H1 (cell line): ENCODE measurements around the gene KCNQ1. TPM values are rescaled to one million over a fixed set of nuclear protein-coding genes. Genes with fewer than 3 reads are reported as not detected.

Source experiments
- BACH1 ChIP-seq: IDR thresholded peaks from 2 replicates; pipeline ENCODE4 v1.6.1; 2012; ENCODE audit warnings: low read length, improper control_type of control experiment
- JUN ChIP-seq: IDR thresholded peaks from 2 replicates; pipeline ENCODE4 v1.6.1; 2011; ENCODE audit warnings: low read depth, mild to moderate bottlenecking, improper control_type of control experiment, low read length
- KDM5A ChIP-seq: fragments of 200-600 bp; IDR thresholded peaks from 2 replicates; pipeline ENCODE4 v1.7.1; 2012; ENCODE audit warnings: mild to moderate bottlenecking, low read length, inconsistent platforms, mixed read lengths
- RNF2 ChIP-seq: fragments of 200-900, 300-1000 bp; sonication (generic); IDR thresholded peaks from 2 replicates; pipeline ENCODE4 v1.7.1; 2016; ENCODE audit warnings: borderline replicate concordance, low read depth, mild to moderate bottlenecking, antibody characterized with exemption, low read length; ENCODE audit not compliant: poor library complexity, severe bottlenecking; ENCODE audit errors: missing control alignments
- RXRA ChIP-seq: IDR thresholded peaks from 2 replicates; pipeline ENCODE4 v1.6.1; 2011; ENCODE audit warnings: low read depth, mild to moderate bottlenecking, low read length, moderate library complexity; ENCODE audit not compliant: insufficient read depth
- SIRT6 ChIP-seq: IDR thresholded peaks from one replicate; pipeline ENCODE4 v1.7.1; 2012; ENCODE audit warnings: low read length, inconsistent platforms
- polyA plus RNA-seq, 7 experiments: library from polyadenylated mRNA; depleted of rRNA in 3 of 7; stranded (reverse) in 5 of 7; unstranded in 2 of 7; fragments of >200 nt in 5 of 7; fragments of 200-250 nt in 2 of 7; gene quantifications; 1 replicate in 5 of 7; 2 replicates in 1 of 7; 4 replicates in 1 of 7; pipeline versions ENCODE4 v1.2.1 to v1.2.3, GENCODE V29; 2011 to 2013; ENCODE audit warnings: missing spikeins in 2 of 7, mixed read lengths in 2 of 7
- total RNA-seq: library from RNA; stranded (reverse); fragmentation: NEBNext Ultra II Directional; extraction: Animal tissue kit (Norgen Biotek cat#: 25700); gene quantifications from 2 replicates; pipeline ENCODE4 v1.2.1, GENCODE V29; 2021

Gene KCNQ1
- total and polyA plus RNA-seq, 2 of the 8 experiments (the other 6 are each of a cell fraction or from before 2014, with no cell fraction given) = 1.9 to 2.0 TPM

DNA sequence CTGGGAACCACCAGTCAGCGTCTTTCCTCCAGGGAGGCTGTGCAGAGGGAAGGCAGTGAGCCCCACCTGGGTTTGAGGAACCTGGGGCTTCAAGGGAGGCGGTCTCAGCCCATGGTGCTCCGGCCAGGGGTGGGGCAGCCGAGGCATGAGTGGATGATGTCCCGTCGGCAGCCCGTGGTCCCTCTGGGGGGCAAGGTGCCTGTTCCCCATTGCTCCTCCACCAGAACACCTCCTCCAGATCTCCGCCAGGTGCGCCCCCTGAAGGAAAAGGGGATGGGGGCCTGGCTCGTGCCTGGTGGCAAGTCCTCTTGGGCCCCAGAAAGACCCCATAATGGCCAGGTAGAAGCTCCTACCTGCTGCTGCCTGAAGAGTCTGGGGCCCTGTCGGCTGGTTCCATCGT, 94.1 kb downstream of the KCNQ1 start (continued):
- TF ChIP-seq KDM5A (no peak), SIRT6 (no peak), JUN (no peak), RXRA (no peak), BACH1 (no peak), RNF2 (no peak)
